CD4-positive, alpha-beta T cell treated with Interleukin-15 for 4 hours (primary cell): ENCODE measurements around the gene ESYT3.
"Not testable (repeated sequence)": the region's sequence is repeated elsewhere in the genome, so short reads cannot be mapped to it uniquely, and the experiment has no call there.

Experiments
- DNase-seq: peaks from one replicate; pipeline ENCODE4 v3.0.0-alpha.2; 2020; ENCODE audit warnings: low spot score

Gene ESYT3

GRCh38 chr3:138408751-138409570 lies 25.5 kb upstream of the ESYT3 start:
- DNase-seq, result no peak

GRCh38 chr3:138412821-138413551 lies 21.4 kb upstream of the ESYT3 start:
- no peak for DNase-seq

- DNase-seq, result not testable (repeated sequence)
These were observed 18.2 kb upstream of the ESYT3 start for GRCh38 chr3:138416236-138416635.

GRCh38 chr3:138417559-138417982 lies 16.8 kb upstream of the ESYT3 start:
- DNase-seq, result peak; percentile 60

- DNase-seq, result no peak
These were observed 15.7 kb upstream of the ESYT3 start for GRCh38 chr3:138418601-138419206.

- DNase-seq, result no peak
These were observed 11.1 kb upstream of the ESYT3 start for GRCh38 chr3:138423316-138423715.

- no peak for DNase-seq
These were observed 10.1 kb upstream of the ESYT3 start for GRCh38 chr3:138424323-138424722.

GRCh38 chr3:138426211-138426610 lies 8.2 kb upstream of the ESYT3 start:
- DNase-seq, result no peak

GRCh38 chr3:138426754-138427153 lies 7.7 kb upstream of the ESYT3 start:
- DNase-seq, result not testable (repeated sequence)

GRCh38 chr3:138429665-138430064 lies 4.8 kb upstream of the ESYT3 start:
- DNase-seq, result no peak

GRCh38 chr3:138432576-138433240 lies 1.7 kb upstream of the ESYT3 start:
- no peak for DNase-seq

GRCh38 chr3:138433892-138434275 lies 532 bp upstream of the ESYT3 start:
- no peak for DNase-seq

- DNase-seq, result no peak
These were observed 708 bp downstream of the ESYT3 start for GRCh38 chr3:138434875-138435772.

- DNase-seq, result no peak
These were observed 1.4 kb downstream of the ESYT3 start for GRCh38 chr3:138435840-138436239.

- no peak for DNase-seq
These were observed 2.9 kb downstream of the ESYT3 start for GRCh38 chr3:138437281-138437680.

- DNase-seq, result no peak
These were observed 4.5 kb downstream of the ESYT3 start for GRCh38 chr3:138438896-138439295.

GRCh38 chr3:138439646-138440045 lies 5.2 kb downstream of the ESYT3 start:
- no peak for DNase-seq

GRCh38 chr3:138440121-138440521 lies 5.7 kb downstream of the ESYT3 start:
- DNase-seq, result no peak

GRCh38 chr3:138440596-138440995 lies 6.2 kb downstream of the ESYT3 start:
- DNase-seq, result no peak

GRCh38 chr3:138441256-138441655 lies 6.8 kb downstream of the ESYT3 start:
- no peak for DNase-seq

GRCh38 chr3:138441742-138442141 lies 7.3 kb downstream of the ESYT3 start:
- no peak for DNase-seq
